ENCODE data around the gene MIF4GD.
"Not testable (repeated sequence)": the region's sequence is repeated elsewhere in the genome, so short reads cannot be mapped to it uniquely, and the experiment has no call there.

Gene MIF4GD

DNA sequence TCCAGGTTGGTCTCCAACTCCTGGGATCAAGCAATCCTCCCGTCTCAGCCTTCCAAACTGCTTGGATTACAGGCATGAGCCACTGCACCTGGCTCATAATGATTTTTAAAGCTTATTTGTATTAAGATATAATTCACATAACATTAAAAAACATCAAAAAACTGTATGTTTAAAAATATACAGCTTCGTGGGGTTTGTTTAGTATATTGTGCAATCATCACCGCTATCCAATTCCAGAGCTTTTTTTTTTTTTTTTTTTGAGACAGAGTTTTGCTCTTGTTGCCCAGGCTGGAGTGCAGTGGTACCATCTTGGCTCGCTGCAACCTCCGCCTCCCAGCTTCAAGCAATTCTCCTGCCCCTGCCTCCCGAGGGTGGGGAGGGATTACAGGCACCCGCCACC, 29.2 kb upstream of the MIF4GD start:
- Histone ChIP-seq H3K27me3 (replicated peaks; ENCODE audit: insufficient read depth, low read length) (no peaks in the 10 kb centered on the region), H3F3A (ENCODE audit: insufficient read depth, low read length) (peaks cover 34% of the 10 kb centered on the region), H3K4me2 (ENCODE audit: low read depth, low read length) (no peak overlapping the region), H3K4me3 (ENCODE audit: low read length) (no peak overlapping the region), H3K9me2 (replicated peaks; ENCODE audit: insufficient read depth, low read length) (no peaks in the 10 kb centered on the region), H3K79me2 (ENCODE audit: low read length) (no peaks in the 10 kb centered on the region), H2AFZ (ENCODE audit: low read length) (no peak overlapping the region), H4K20me1 (ENCODE audit: insufficient read depth, low read length) (no peaks in the 10 kb centered on the region), H3K36me3 (replicated peaks; ENCODE audit: insufficient read depth, low read length) (no peaks in the 10 kb centered on the region), H3K4me1 (ENCODE audit: low read length) (peaks cover 15% of the 10 kb centered on the region), H3K9ac (ENCODE audit: low read length) (no peak overlapping the region), H3K27ac (ENCODE audit: low read length) (no peak overlapping the region), H3K9me3 (replicated peaks; ENCODE audit: insufficient read depth, low read length) (no peaks in the 10 kb centered on the region)
- DNase-seq, result no peak
- no peak for TF ChIP-seq EZH2 (optimal IDR thresholded peaks at IDR 0.05; ENCODE audit: low read depth, low read length)
- no peak for TF ChIP-seq EZH2phosphoT487 (IDR thresholded peaks at IDR 0.05; ENCODE audit: low read length)
- TF ChIP-seq, protein P1, sequence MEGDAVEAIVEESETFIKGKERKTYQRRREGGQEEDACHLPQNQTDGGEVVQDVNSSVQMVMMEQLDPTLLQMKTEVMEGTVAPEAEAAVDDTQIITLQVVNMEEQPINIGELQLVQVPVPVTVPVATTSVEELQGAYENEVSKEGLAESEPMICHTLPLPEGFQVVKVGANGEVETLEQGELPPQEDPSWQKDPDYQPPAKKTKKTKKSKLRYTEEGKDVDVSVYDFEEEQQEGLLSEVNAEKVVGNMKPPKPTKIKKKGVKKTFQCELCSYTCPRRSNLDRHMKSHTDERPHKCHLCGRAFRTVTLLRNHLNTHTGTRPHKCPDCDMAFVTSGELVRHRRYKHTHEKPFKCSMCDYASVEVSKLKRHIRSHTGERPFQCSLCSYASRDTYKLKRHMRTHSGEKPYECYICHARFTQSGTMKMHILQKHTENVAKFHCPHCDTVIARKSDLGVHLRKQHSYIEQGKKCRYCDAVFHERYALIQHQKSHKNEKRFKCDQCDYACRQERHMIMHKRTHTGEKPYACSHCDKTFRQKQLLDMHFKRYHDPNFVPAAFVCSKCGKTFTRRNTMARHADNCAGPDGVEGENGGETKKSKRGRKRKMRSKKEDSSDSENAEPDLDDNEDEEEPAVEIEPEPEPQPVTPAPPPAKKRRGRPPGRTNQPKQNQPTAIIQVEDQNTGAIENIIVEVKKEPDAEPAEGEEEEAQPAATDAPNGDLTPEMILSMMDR (IDR thresholded peaks at IDR 0.05; ENCODE audit: low read length), result no peak

DNA sequence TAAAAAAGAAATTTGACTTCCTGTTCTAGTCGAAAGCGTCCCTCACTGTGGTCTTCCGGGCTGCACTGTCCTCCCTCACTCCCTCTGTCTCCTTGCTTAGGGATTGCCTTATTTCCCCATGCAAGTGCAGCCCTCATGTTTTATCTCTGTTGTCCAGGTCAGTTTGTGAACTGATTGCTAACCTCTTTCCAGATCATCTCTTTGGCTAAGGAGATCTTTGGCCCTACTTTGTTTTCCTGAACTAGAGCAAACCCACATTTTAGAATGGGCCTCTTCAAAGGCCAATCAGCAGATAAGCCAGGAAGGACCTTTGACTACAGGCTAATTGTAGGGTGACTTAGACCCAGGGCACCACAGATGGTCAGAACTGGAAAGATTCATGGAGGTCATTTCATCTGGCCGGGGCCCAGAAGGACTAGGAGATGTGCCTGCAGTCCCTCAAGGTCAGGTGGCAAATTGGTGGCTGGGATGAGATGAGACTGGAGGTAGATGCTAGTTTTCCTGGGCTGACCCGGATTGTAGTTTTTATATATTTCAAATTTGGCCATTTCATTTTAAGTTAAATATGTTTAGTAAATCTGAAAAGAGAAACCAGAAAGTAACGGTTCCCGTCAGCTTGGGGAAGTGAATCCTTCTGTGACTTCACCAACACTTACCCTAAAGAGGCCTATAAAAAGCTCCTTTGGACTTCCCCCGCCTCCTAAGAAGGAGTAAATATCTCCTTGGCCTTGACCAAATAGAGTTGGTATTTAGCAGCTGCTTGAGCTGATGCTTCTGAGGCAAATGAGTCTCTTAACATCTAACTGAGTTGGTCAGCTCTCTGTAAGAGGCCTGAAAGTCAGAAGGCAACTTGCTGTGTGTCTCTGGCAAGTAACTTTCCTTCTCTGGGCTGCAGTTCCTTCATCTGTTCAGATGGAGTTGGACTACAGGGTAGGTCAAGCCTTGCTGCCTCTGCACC, 24.4 kb upstream of the MIF4GD start:
- Histone ChIP-seq H3K9ac (ENCODE audit: low read length) (peak overlapping the region; percentile 49), H3K9me2 (replicated peaks; ENCODE audit: insufficient read depth, low read length) (no peaks in the 10 kb centered on the region), H3K4me2 (ENCODE audit: low read depth, low read length) (peak overlapping the region; percentile 53), H3K4me1 (ENCODE audit: low read length) (peaks cover 21% of the 10 kb centered on the region), H3K9me3 (replicated peaks; ENCODE audit: insufficient read depth, low read length) (no peaks in the 10 kb centered on the region), H3K27ac (ENCODE audit: low read length) (peak overlapping the region; percentile 81), H3K27me3 (replicated peaks; ENCODE audit: insufficient read depth, low read length) (no peaks in the 10 kb centered on the region), H2AFZ (ENCODE audit: low read length) (peak overlapping the region; percentile 36), H3F3A (ENCODE audit: insufficient read depth, low read length) (peaks cover 45% of the 10 kb centered on the region), H4K20me1 (ENCODE audit: insufficient read depth, low read length) (no peaks in the 10 kb centered on the region), H3K36me3 (replicated peaks; ENCODE audit: insufficient read depth, low read length) (no peaks in the 10 kb centered on the region), H3K79me2 (ENCODE audit: low read length) (no peaks in the 10 kb centered on the region), H3K4me3 (ENCODE audit: low read length) (peak overlapping the region; percentile 8; the same call in 1 of the 2 replicates)
- TF ChIP-seq EZH2phosphoT487 (IDR thresholded peaks at IDR 0.05; ENCODE audit: low read length) (no peak), EZH2 (optimal IDR thresholded peaks at IDR 0.05; ENCODE audit: low read depth, low read length) (no peak)
- TF ChIP-seq, protein P1 (IDR thresholded peaks at IDR 0.05; ENCODE audit: low read length), result no peak
- peak; percentile 79 for DNase-seq

DNA sequence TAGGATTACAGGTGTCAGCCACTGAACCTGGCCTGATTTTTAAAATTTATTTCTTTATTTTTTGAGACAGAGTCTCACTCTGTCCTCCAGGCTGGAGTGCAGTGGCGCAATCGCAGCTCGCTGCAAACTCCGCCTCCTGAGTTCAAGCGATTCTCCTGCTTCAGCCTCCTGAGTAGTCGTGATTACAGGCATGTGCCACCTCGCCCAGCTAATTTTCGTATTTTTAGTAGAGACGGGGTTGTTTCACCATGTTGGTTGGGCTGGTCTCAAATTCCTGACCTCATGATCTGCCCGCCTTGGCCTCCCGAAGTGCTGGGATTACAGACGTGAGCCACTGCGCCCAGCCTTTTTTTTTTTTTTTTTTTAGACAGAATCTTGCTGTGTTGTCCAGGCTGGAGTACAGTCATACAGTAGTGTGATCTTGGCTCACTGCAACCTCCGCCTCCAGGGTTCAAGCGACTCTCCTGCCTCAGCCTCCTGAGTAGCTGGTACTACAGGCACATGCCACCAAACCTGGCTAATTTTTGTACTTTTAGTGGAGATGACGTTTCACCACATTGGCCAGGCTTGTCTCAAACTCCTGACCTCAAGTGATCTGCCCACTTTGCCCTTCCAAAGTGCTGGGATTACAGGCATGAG, 21.9 kb upstream of the MIF4GD start:
- Histone ChIP-seq H3F3A (ENCODE audit: insufficient read depth, low read length) (peaks cover 49% of the 10 kb centered on the region), H3K79me2 (ENCODE audit: low read length) (peaks cover 11% of the 10 kb centered on the region), H3K4me1 (ENCODE audit: low read length) (peaks cover 18% of the 10 kb centered on the region)
- not testable (repeated sequence) for H3K36me3 ChIP-seq (replicated peaks; ENCODE audit: insufficient read depth, low read length); DNase-seq; H3K9me2 ChIP-seq (replicated peaks; ENCODE audit: insufficient read depth, low read length); H2AFZ ChIP-seq (ENCODE audit: low read length); H3K27me3 ChIP-seq (replicated peaks; ENCODE audit: insufficient read depth, low read length); H3K27ac ChIP-seq (ENCODE audit: low read length); H3K4me2 ChIP-seq (ENCODE audit: low read depth, low read length); H3K4me3 ChIP-seq (ENCODE audit: low read length); H4K20me1 ChIP-seq (ENCODE audit: insufficient read depth, low read length); H3K9me3 ChIP-seq (replicated peaks; ENCODE audit: insufficient read depth, low read length); H3K9ac ChIP-seq (ENCODE audit: low read length)

Data from MM.1S (cell line).